CD14-positive monocyte (primary cell): Measurements from ENCODE around the gene CA11. TPM values are rescaled to one million over a fixed set of nuclear protein-coding genes. Genes with fewer than 3 reads are reported as not detected.

ENCODE experiments used
- DNase-seq, 3 donors: peaks; one replicate each; pipeline ENCODE4 v3.0.0-alpha.2; 2011 to 2022
- H2AFZ ChIP-seq: 2 replicates; pipeline ENCODE4 v1.6.0; 2012; ENCODE audit warnings: mild to moderate bottlenecking, low read depth, low read length, inconsistent platforms; ENCODE audit not compliant: insufficient read depth, poor library complexity, severe bottlenecking
- H3K27ac ChIP-seq, 2 donors: 1 replicate in 1 of 2; 2 replicates in 1 of 2; pipeline ENCODE4 v1.5.1; 2012 to 2013; ENCODE audit warnings: low read length in 2 of 2, control low read depth in 1 of 2, inconsistent platforms in 1 of 2, low read depth in 1 of 2, mild to moderate bottlenecking in 1 of 2
- H3K27me3 ChIP-seq, 2 donors: one replicate each; pipeline versions ENCODE4 v1.6.0 to v1.6.1; 2011 to 2013; ENCODE audit warnings: low read length in 2 of 2; ENCODE audit not compliant: control insufficient read depth in 2 of 2, insufficient read depth in 2 of 2
- H3K36me3 ChIP-seq, 2 donors: replicated peaks in 1 of 2; 1 replicate in 1 of 2; 2 replicates in 1 of 2; pipeline versions ENCODE4 v1.5.1 to v1.6.1; 2012 to 2013; ENCODE audit warnings: low read length in 2 of 2, control low read depth in 1 of 2, inconsistent platforms in 1 of 2, mild to moderate bottlenecking in 1 of 2; ENCODE audit not compliant: insufficient read depth in 2 of 2, control insufficient read depth in 1 of 2
- H3K4me1 ChIP-seq, 2 donors: 1 replicate in 1 of 2; 2 replicates in 1 of 2; pipeline versions ENCODE4 v1.5.1 to v1.6.1; 2012 to 2013; ENCODE audit warnings: low read length in 2 of 2, control low read depth in 1 of 2, inconsistent platforms in 1 of 2, mild to moderate bottlenecking in 1 of 2, moderate library complexity in 1 of 2; ENCODE audit not compliant: insufficient read depth in 2 of 2, control insufficient read depth in 1 of 2
- H3K4me2 ChIP-seq: replicated peaks from 2 replicates; pipeline ENCODE3; 2012; ENCODE audit warnings: low read length, moderate library complexity, mild to moderate bottlenecking; ENCODE audit not compliant: poor library complexity, severe bottlenecking; ENCODE audit errors: extremely low read depth
- H3K4me3 ChIP-seq, 3 experiments: fragments of 200-600 bp in 1 of 3; sonication (generic) in 1 of 3; replicated peaks in 1 of 3; 1 replicate in 2 of 3; 2 replicates in 1 of 3; pipeline ENCODE4 v1.5.1; 2011 to 2013; ENCODE audit warnings: low read length in 3 of 3, mild to moderate bottlenecking in 3 of 3, control low read depth in 2 of 3, low read depth in 2 of 3, inconsistent platforms in 1 of 3, moderate library complexity in 1 of 3
- H3K79me2 ChIP-seq: 2 replicates; pipeline ENCODE4 v1.6.0; 2012; ENCODE audit warnings: mild to moderate bottlenecking, control low read depth, inconsistent platforms, low read length, moderate library complexity; ENCODE audit not compliant: insufficient read depth
- H3K9ac ChIP-seq: 2 replicates; pipeline ENCODE4 v1.6.0; 2017; ENCODE audit warnings: low read length, mild to moderate bottlenecking; ENCODE audit not compliant: insufficient read depth, poor library complexity, severe bottlenecking
- H3K9me3 ChIP-seq, 2 donors: replicated peaks in 1 of 2; 1 replicate in 1 of 2; 2 replicates in 1 of 2; pipeline versions ENCODE4 v1.5.1 to v1.6.1; 2012 to 2013; ENCODE audit warnings: low read length in 2 of 2, control low read depth in 1 of 2; ENCODE audit not compliant: control insufficient read depth in 1 of 2, insufficient read depth in 1 of 2
- H4K20me1 ChIP-seq: 2 replicates; pipeline ENCODE4 v1.6.0; 2012; ENCODE audit warnings: mild to moderate bottlenecking, low read length, control low read depth, moderate library complexity; ENCODE audit not compliant: insufficient read depth
- H3K27ac Mint-ChIP-seq, 7 donors: one replicate each; pipeline ENCODE4 v1.8.0; 2020; ENCODE audit warnings: mild to moderate bottlenecking in 7 of 7, mixed read lengths in 7 of 7, moderate library complexity in 6 of 7, inconsistent platforms in 2 of 7
- H3K27me3 Mint-ChIP-seq, 3 donors: one replicate each; pipeline ENCODE4 v1.8.0; 2021 to 2022; ENCODE audit warnings: low read depth in 3 of 3, mild to moderate bottlenecking in 3 of 3, mixed read lengths in 3 of 3, moderate library complexity in 3 of 3, inconsistent platforms in 1 of 3
- H3K36me3 Mint-ChIP-seq, 2 donors: one replicate each; pipeline ENCODE4 v1.8.0; 2020; ENCODE audit warnings: mixed read lengths in 2 of 2, inconsistent platforms in 1 of 2, mild to moderate bottlenecking in 1 of 2
- H3K4me1 Mint-ChIP-seq: one replicate; pipeline ENCODE4 v1.8.0; 2020; ENCODE audit warnings: mild to moderate bottlenecking, mixed read lengths
- H3K4me3 Mint-ChIP-seq, 2 donors: one replicate each; pipeline ENCODE4 v1.8.0; 2020; ENCODE audit warnings: mild to moderate bottlenecking in 2 of 2, mixed read lengths in 2 of 2, moderate library complexity in 1 of 2
- H3K9me3 Mint-ChIP-seq, 7 donors: one replicate each; pipeline ENCODE4 v1.8.0; 2020 to 2022; ENCODE audit warnings: mixed read lengths in 7 of 7, mild to moderate bottlenecking in 6 of 7, moderate library complexity in 6 of 7, inconsistent platforms in 2 of 7
- WGBS: methylation state at CpG from one replicate; pipeline ENCODE4 v1.1.5; 2013; ENCODE audit warnings: missing lambda C conversion rate; ENCODE audit not compliant: insufficient coverage; 5-methylcytosine and 5-hydroxymethylcytosine counted together
- intact Hi-C, 2 donors: fragments of 100-400 bp; cut with micrococcal nuclease; formaldehyde crosslinking; loops; one replicate each; pipeline versions ENCODE4 v1.15.0 to v1.15.1; 2023
- polyA plus RNA-seq, 3 donors: library from polyadenylated mRNA; depleted of rRNA in 1 of 3; unstranded in 2 of 3; stranded (reverse) in 1 of 3; fragments of 300-500 nt in 2 of 3; fragments of >200 nt in 1 of 3; fragmentation: Illumina TruSeq in 2 of 3; gene quantifications; 1 replicate in 2 of 3; 2 replicates in 1 of 3; pipeline ENCODE4 v1.2.3, GENCODE V29; 2012 to 2021
- TF ChIP-seq, protein P1 (sequence below): fragments of 200-600 bp; IDR thresholded peaks from one replicate; pipeline ENCODE4 v1.8.0; 2022; ENCODE audit warnings: antibody characterized with exemption, mild to moderate bottlenecking

Gene CA11
- polyA plus RNA-seq, 3 donors = 1.1 to 4.9 (median 1.8) TPM

DNA sequence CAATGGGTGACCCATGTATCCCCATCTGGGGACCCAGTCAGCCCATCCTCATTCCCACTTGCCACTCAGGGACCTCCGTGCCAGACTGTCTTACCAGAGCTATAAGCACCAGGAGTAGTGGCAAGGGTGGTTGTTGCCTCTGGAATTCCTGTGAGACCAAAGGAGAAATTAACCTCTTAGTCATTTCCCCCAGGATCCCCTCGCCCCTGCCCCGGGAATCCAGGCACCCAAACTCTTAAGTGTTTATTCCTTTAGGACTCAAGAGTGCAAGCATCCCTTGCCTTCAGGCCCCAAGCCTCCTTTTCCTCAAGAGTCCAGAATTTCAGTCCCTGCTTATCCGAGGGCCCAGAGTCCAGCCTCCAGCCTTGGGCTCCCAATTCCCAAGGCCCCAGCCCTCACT, 17.7 kb upstream of the CA11 start:
- intact Hi-C loops = no loop called here
- Histone ChIP-seq H3K27me3 (no peaks in the 10 kb centered on the region), H3K4me2 (no peak overlapping the region), H3K4me1 (peaks cover 18 to 22% of the 10 kb centered on the region in 2 donors), H3K4me3 (no peak overlapping the region), H3K9ac (no peak overlapping the region), H3K27ac (no peak overlapping the region), H4K20me1 (no peaks in the 10 kb centered on the region), H3K9me3 (no peaks in the 10 kb centered on the region), H3K79me2 (no peaks in the 10 kb centered on the region), H2AFZ (no peak overlapping the region), H3K36me3 (no peaks in the 10 kb centered on the region)
- TF ChIP-seq, protein P1, sequence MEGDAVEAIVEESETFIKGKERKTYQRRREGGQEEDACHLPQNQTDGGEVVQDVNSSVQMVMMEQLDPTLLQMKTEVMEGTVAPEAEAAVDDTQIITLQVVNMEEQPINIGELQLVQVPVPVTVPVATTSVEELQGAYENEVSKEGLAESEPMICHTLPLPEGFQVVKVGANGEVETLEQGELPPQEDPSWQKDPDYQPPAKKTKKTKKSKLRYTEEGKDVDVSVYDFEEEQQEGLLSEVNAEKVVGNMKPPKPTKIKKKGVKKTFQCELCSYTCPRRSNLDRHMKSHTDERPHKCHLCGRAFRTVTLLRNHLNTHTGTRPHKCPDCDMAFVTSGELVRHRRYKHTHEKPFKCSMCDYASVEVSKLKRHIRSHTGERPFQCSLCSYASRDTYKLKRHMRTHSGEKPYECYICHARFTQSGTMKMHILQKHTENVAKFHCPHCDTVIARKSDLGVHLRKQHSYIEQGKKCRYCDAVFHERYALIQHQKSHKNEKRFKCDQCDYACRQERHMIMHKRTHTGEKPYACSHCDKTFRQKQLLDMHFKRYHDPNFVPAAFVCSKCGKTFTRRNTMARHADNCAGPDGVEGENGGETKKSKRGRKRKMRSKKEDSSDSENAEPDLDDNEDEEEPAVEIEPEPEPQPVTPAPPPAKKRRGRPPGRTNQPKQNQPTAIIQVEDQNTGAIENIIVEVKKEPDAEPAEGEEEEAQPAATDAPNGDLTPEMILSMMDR = no peak
- Mint-ChIP-seq H3K4me3 (no peak overlapping the region), H3K27me3 (peaks cover 0 to 2% (median 2%) of the 10 kb centered on the region in 3 donors), H3K27ac (no peak overlapping the region), H3K9me3 (peaks cover 0 to 3% (median 0%) of the 10 kb centered on the region in 7 donors), H3K4me1 (peaks cover 16% of the 10 kb centered on the region), H3K36me3 (no peaks in the 10 kb centered on the region)
- WGBS = 93% methylated on average over 3 of the region's 4 CpGs
- DNase-seq = no peak

DNA sequence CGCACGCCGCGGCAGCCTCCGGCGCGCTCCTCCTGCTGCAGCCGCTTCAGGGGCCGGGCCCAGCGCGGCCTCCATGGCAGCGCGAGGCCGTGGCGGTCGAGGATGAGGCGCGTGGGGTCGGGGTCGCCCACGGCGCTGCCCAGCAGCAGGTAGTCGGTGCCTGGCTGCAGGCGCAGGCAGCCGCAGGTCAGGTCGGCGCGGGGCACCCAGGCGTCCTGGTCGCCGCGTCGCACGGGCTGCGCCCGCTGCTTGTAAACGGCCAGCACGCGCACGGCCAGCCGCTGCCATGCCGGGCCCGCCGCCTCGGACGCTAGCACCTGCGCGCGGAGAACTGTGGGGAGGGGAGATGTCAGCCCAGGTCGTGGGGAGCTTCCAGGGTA, 15.7 kb upstream of the CA11 start:
- no peak for DNase-seq
- no peaks in the 10 kb centered on the region for H3K9me3 ChIP-seq
- no peak overlapping the region for H3K4me3 ChIP-seq
- H3K4me2 ChIP-seq = peak overlapping the region; percentile 73
- H3K36me3 Mint-ChIP-seq = no peaks in the 10 kb centered on the region
- H3K27me3 Mint-ChIP-seq = peaks cover 2 to 6% (median 6%) of the 10 kb centered on the region in 3 donors
- 94% methylated on average over 46 of the region's 50 CpGs for WGBS
- H3K36me3 ChIP-seq = no peaks in the 10 kb centered on the region
- H4K20me1 ChIP-seq = no peaks in the 10 kb centered on the region
- no peaks in the 10 kb centered on the region for H3K9me3 Mint-ChIP-seq
- H3K4me1 Mint-ChIP-seq = peaks cover 16% of the 10 kb centered on the region
- no peak overlapping the region for H3K9ac ChIP-seq
- H3K27ac Mint-ChIP-seq = peak overlapping the region in 1 of 7 donors; percentile 36
- H2AFZ ChIP-seq = peak overlapping the region; percentile 64
- no peak overlapping the region for H3K27ac ChIP-seq
- H3K27me3 ChIP-seq = no peaks in the 10 kb centered on the region
- TF ChIP-seq, protein P1 = no peak
- H3K4me1 ChIP-seq = peaks cover 18 to 22% of the 10 kb centered on the region in 2 donors
- intact Hi-C loops = no loop called here
- H3K4me3 Mint-ChIP-seq = no peak overlapping the region
- H3K79me2 ChIP-seq = no peaks in the 10 kb centered on the region
